Bronchial epithelial cell (primary cell): Measurements from ENCODE around the gene RHBDL2. TPM values are rescaled to one million over a fixed set of nuclear protein-coding genes. Genes with fewer than 3 reads are reported as not detected.
"Not testable (repeated sequence)": the region's sequence is repeated elsewhere in the genome, so short reads cannot be mapped to it uniquely, and the experiment has no call there.

Experiments used
- DNase-seq: peaks from one replicate; pipeline ENCODE4 v3.0.0-alpha.2; 2010; ENCODE audit warnings: low read depth
- FAIRE-seq: peaks from 2 replicates; lab custom pipeline; 2011; peaks lifted over from hg19 to GRCh38; lab: Jason Lieb, UNC
- H3K27me3 ChIP-seq: 2 replicates; pipeline ENCODE4 v1.5.1; 2011; ENCODE audit warnings: low read length; ENCODE audit not compliant: control insufficient read depth, insufficient read depth
- H3K36me3 ChIP-seq: 2 replicates; pipeline ENCODE4 v1.5.1; 2011; ENCODE audit warnings: low read length; ENCODE audit not compliant: control insufficient read depth, insufficient read depth
- H3K4me3 ChIP-seq: 2 replicates; pipeline ENCODE4 v1.5.1; 2011; ENCODE audit warnings: mild to moderate bottlenecking, low read depth, low read length, control low read depth
- CTCF ChIP-seq: IDR thresholded peaks from 2 replicates; pipeline ENCODE4 v1.5.1; 2011; ENCODE audit warnings: mild to moderate bottlenecking, moderate library complexity, low read length, control low read depth, inconsistent platforms; ENCODE audit not compliant: insufficient read depth, severe bottlenecking
- total RNA-seq: library from RNA; depleted of rRNA; stranded (reverse); fragments of >200 nt; gene quantifications from 2 replicates; pipeline ENCODE4 v1.2.1, GENCODE V29; 2014

The RHBDL2 gene
- total RNA-seq, 1 donor from 2014 or later: 5.0 TPM

GRCh38 chr1:38973659-38974437 is 32.2 kb upstream of the RHBDL2 start:
- H3K27me3 ChIP-seq: no peaks in the 10 kb centered on the region
- no peak for DNase-seq
- H3K4me3 ChIP-seq: no peak overlapping the region
- no peak for FAIRE-seq
- TF ChIP-seq CTCF: no peak
- H3K36me3 ChIP-seq: no peaks in the 10 kb centered on the region

- H3K4me3 ChIP-seq, H3K36me3 ChIP-seq, DNase-seq, H3K27me3 ChIP-seq, FAIRE-seq: not testable (repeated sequence)
These were observed 31.5 kb upstream of the RHBDL2 start for GRCh38 chr1:38973145-38973544.

GRCh38 chr1:38964140-38964548 is 22.5 kb upstream of the RHBDL2 start:
- H3K36me3 ChIP-seq: no peaks in the 10 kb centered on the region
- no peaks in the 10 kb centered on the region for H3K27me3 ChIP-seq
- DNase-seq: no peak
- FAIRE-seq: no peak
- TF ChIP-seq CTCF: peak; percentile 36
- no peak overlapping the region for H3K4me3 ChIP-seq

- H3K4me3 ChIP-seq: no peak overlapping the region
- H3K36me3 ChIP-seq: no peaks in the 10 kb centered on the region
- H3K27me3 ChIP-seq: no peaks in the 10 kb centered on the region
- DNase-seq: no peak
- TF ChIP-seq CTCF: no peak
- FAIRE-seq: no peak
These were observed 20.9 kb upstream of the RHBDL2 start for GRCh38 chr1:38962560-38962959.

GRCh38 chr1:38962113-38962512 is 20.5 kb upstream of the RHBDL2 start:
- TF ChIP-seq CTCF: no peak
- no peaks in the 10 kb centered on the region for H3K36me3 ChIP-seq
- no peak overlapping the region for H3K4me3 ChIP-seq
- no peaks in the 10 kb centered on the region for H3K27me3 ChIP-seq
- DNase-seq (peak; percentile 94), FAIRE-seq (peak; percentile 97)

- Histone ChIP-seq H3K27me3 (no peaks in the 10 kb centered on the region), H3K36me3 (no peaks in the 10 kb centered on the region), H3K4me3 (no peak overlapping the region)
- DNase-seq: peak; percentile 88
- no peak for TF ChIP-seq CTCF
- no peak for FAIRE-seq
These were observed 17.3 kb upstream of the RHBDL2 start for GRCh38 chr1:38958967-38959366.
